ENCODE data around the gene TENT4A.

Gene TENT4A

DNA sequence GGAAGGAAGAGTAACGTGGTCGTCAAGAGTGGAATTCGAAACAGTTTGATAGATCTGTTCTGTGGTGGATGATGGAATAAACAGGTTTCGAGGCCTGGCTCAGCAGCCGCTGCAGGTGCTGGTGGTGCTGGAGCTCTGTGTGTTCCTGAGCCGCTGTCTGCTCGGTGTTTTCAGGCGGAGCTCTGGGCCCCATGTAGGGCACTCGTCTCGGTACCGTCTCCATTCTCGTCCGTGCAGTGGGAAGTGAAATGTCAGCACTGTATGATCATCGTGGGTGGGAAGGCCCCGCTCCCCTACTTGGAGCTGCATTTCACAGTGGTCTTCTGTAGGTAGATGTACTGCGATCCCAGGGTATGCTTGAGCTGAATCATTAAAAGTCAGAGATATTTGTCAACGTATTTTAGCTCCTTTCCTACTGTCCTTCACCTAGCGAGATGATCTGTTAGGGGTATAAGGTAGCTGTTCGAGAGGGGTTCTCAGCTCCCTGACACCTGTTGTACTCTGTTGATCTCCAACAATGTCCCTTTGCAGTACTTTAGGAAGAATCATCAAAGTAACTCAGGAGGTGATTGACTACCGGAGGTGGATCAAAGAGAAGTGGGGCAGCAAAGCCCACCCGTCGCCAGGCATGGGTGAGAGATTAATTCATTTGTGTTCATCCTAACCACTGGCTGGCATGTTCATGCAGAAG, 35.9 kb downstream of the TENT4A start:
- H3K27me3 Mint-ChIP-seq (ENCODE audit: low read depth): no peaks in the 10 kb centered on the region
- peaks cover 61% of the 10 kb centered on the region for H3K36me3 Mint-ChIP-seq (ENCODE audit: low read depth)
- no peaks in the 10 kb centered on the region for H3K4me1 Mint-ChIP-seq (ENCODE audit: low read depth)
- no peaks in the 10 kb centered on the region for H3K9me3 Mint-ChIP-seq
- H3K4me3 Mint-ChIP-seq: no peak overlapping the region
- H3K27ac Mint-ChIP-seq: no peak overlapping the region
- DNase-seq (ENCODE audit: low spot score): no peak

DNA sequence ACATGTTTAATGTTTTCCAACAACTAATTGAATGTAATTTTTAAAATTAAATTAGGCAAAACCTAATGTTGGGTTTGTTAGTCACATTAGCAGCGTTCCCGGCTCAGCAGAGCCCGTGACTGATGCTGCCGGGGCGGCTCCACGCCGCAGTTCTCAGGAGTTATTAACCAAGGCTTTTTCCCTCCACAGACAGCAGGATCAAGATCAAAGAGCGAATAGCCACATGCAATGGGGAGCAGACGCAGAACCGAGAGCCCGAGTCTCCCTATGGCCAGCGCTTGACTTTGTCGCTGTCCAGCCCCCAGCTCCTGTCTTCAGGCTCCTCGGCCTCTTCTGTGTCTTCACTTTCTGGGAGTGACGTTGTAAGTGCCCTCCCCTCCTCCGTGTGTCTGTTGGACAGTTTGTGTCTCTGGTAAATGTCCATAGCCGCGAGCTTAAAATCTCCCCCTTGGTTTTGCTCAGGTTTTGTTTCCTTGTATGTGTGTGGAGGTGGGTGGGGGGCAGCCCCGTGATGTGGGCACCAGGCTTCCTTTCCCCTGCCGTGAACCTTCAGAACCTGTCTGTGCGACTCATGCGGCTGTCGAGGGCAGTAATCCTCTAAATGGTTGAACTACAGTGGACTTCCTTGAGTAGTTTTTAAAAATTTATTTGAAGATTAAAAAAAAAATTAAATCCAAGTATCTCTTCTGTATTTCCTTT, 37.1 kb downstream of the TENT4A start:
- Mint-ChIP-seq H3K4me3 (no peak overlapping the region), H3K36me3 (ENCODE audit: low read depth) (peaks cover 66% of the 10 kb centered on the region), H3K4me1 (ENCODE audit: low read depth) (no peaks in the 10 kb centered on the region), H3K9me3 (no peaks in the 10 kb centered on the region), H3K27ac (no peak overlapping the region), H3K27me3 (ENCODE audit: low read depth) (no peaks in the 10 kb centered on the region)
- DNase-seq (ENCODE audit: low spot score): no peak

DNA sequence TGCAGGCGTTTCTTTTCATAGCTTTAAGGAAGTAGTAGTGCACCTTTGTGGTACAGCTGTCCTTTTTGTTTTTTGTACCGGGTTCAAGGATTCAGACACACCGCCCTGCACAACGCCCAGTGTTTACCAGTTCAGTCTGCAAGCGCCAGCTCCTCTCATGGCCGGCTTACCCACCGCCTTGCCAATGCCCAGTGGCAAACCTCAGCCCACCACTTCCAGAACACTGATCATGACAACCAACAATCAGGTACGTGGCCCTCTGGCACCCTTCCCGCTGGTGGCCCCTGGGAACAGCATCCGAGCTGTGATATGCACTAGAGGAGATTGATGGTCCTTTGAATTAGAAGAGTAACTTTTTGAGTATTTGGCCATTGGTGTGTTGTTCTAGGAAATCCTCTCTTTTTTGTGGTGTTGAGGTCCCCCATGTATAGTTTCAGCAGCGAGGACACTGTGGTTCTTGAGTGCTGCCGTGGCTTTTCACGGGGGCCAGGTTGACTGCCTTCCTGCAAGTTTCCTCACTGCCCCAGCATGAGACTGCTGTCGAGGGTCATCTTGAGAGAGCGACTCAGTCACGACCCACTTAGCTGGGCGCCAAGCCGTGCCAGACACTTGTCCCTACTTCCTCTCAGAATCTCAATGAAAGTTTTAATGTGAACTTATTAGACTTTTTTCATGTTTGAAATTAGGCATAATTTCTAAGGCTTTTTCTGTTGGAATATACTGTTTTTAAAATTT, 37.9 kb downstream of the TENT4A start:
- Mint-ChIP-seq H3K27ac (no peak overlapping the region), H3K9me3 (no peaks in the 10 kb centered on the region), H3K27me3 (ENCODE audit: low read depth) (no peaks in the 10 kb centered on the region), H3K36me3 (ENCODE audit: low read depth) (peaks cover 68% of the 10 kb centered on the region), H3K4me1 (ENCODE audit: low read depth) (no peaks in the 10 kb centered on the region), H3K4me3 (no peak overlapping the region)
- no peak for DNase-seq (ENCODE audit: low spot score)

DNA sequence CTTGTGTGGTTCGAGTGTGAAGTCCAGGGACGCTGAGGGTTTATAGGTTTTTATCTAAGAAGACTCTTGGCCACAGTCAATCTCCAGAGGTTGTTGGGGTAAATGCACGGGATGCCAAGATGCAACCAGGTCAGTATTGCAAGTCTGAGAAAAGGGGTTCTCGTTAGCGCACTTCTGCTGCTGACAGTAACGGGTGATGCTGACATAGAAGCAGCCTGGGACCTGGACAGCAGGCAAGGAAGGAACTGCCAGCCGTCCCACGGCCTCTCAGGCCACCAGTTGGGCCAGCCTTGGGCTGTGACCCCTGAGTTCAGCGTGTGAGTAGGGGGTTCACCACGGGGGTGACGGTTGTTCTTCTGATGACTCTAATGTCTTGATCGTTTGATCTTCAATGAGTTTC, 39.0 kb downstream of the TENT4A start:
- H3K27me3 Mint-ChIP-seq (ENCODE audit: low read depth): no peaks in the 10 kb centered on the region
- H3K27ac Mint-ChIP-seq: no peak overlapping the region
- no peak for DNase-seq (ENCODE audit: low spot score)
- H3K9me3 Mint-ChIP-seq: no peaks in the 10 kb centered on the region
- no peaks in the 10 kb centered on the region for H3K4me1 Mint-ChIP-seq (ENCODE audit: low read depth)
- H3K4me3 Mint-ChIP-seq: no peak overlapping the region
- peaks cover 70% of the 10 kb centered on the region for H3K36me3 Mint-ChIP-seq (ENCODE audit: low read depth)

DNA sequence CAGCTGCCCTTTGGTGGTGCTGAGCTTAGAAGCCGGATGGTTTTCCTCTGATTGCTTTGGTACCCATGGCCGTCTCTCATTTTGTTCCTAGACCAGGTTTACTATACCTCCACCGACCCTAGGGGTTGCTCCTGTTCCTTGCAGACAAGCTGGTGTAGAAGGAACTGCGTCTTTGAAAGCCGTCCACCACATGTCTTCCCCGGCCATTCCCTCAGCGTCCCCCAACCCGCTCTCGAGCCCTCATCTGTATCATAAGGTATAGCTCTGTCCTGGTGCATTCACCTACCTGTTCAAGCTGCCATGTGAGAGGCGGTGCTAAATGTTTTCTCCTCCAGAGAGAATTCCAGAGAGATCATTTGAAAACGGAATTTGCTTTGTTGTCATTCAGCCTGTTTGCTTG, 39.5 kb downstream of the TENT4A start:
- H3K27ac Mint-ChIP-seq: no peak overlapping the region
- no peaks in the 10 kb centered on the region for H3K4me1 Mint-ChIP-seq (ENCODE audit: low read depth)
- no peaks in the 10 kb centered on the region for H3K27me3 Mint-ChIP-seq (ENCODE audit: low read depth)
- H3K4me3 Mint-ChIP-seq: no peak overlapping the region
- H3K36me3 Mint-ChIP-seq (ENCODE audit: low read depth): peaks cover 67% of the 10 kb centered on the region
- no peaks in the 10 kb centered on the region for H3K9me3 Mint-ChIP-seq
- DNase-seq (ENCODE audit: low spot score): no peak

DNA sequence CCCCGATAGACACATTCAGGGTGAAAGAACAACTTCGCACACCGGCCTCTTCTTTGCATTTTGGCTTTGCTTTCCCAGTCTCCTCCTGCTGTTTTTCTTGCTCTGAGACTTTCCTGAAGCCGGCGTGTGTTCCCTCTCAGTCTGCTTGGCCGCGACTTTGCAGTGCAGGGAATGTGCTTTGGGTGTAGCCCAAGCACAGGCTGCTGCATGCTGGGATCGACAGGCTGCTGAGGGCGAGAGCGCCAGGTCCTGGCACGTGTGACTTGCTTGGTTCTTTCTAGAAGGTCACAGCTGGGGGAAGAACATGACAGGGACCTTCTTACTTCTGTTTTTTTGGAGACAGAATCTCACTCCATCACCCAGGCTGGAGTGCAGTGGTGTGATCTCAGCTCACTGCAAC, 40.6 kb downstream of the TENT4A start:
- Mint-ChIP-seq H3K27ac (no peak overlapping the region), H3K27me3 (ENCODE audit: low read depth) (no peaks in the 10 kb centered on the region), H3K4me1 (ENCODE audit: low read depth) (no peaks in the 10 kb centered on the region), H3K4me3 (no peak overlapping the region), H3K36me3 (ENCODE audit: low read depth) (peaks cover 58% of the 10 kb centered on the region), H3K9me3 (no peaks in the 10 kb centered on the region)
- no peak for DNase-seq (ENCODE audit: low spot score)

DNA sequence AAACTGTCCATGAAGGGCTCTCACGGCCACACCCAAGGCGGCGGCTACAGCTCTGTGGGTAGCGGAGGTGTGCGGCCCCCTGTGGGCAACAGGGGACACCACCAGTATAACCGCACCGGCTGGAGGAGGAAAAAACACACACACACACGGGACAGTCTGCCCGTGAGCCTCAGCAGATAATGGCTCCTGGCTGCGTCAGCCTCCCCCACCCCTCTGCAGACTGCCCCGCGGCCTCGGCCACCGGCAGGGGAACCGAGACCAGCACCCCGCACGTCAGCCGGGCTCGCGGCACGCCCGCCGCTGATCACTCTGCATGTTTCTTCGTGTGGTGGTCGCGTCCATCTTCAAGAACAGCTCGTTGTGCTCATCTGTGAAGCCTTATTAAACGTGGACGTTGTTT, 41.5 kb downstream of the TENT4A start:
- Mint-ChIP-seq H3K27ac (no peak overlapping the region), H3K4me1 (ENCODE audit: low read depth) (no peaks in the 10 kb centered on the region), H3K9me3 (no peaks in the 10 kb centered on the region), H3K27me3 (ENCODE audit: low read depth) (no peaks in the 10 kb centered on the region), H3K4me3 (no peak overlapping the region), H3K36me3 (ENCODE audit: low read depth) (peaks cover 50% of the 10 kb centered on the region)
- no peak for DNase-seq (ENCODE audit: low spot score)

DNA sequence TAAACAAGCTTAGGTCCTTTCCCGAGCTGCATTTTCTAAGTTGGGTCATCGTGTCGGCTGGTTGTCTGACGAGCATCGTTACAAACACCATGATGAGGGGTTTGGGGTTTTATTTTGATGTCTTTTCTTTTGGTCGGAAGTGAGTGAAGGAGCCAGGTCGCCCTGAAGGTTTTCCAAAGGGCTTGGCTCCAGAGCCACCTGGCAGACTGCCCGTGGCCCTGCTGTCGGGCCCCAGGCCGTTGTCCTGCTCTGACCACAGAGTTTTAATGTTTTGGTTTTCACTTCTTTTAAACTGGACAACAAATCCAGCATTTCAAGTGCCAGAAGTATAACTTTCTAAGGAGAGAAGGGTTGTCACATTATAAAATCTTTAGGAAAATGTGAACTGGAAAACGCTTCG, 42.3 kb downstream of the TENT4A start:
- no peaks in the 10 kb centered on the region for H3K9me3 Mint-ChIP-seq
- no peaks in the 10 kb centered on the region for H3K4me1 Mint-ChIP-seq (ENCODE audit: low read depth)
- no peak overlapping the region for H3K4me3 Mint-ChIP-seq
- H3K27me3 Mint-ChIP-seq (ENCODE audit: low read depth): no peaks in the 10 kb centered on the region
- H3K36me3 Mint-ChIP-seq (ENCODE audit: low read depth): peaks cover 50% of the 10 kb centered on the region
- DNase-seq (ENCODE audit: low spot score): no peak
- no peak overlapping the region for H3K27ac Mint-ChIP-seq

DNA sequence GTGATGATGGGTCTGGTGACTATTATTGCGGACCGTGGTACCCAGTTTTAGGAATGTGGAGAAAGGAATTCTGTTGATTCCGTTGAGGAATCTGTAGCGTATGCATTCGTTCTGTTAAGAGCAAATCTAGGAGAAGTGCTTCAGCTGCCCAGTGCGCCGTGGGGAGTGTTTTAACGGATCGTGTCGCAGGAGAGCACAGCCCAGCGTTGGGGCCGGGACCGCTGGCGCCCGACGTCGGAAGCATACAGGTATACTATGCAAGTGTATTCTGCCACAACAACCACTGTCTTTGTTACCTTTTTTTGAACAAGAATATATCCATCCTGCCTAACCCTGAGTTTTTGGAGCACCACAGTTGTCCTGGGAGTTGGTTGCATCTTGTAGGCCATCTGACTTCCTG, 42.7 kb downstream of the TENT4A start:
- DNase-seq (ENCODE audit: low spot score): no peak
- H3K27me3 Mint-ChIP-seq (ENCODE audit: low read depth): no peaks in the 10 kb centered on the region
- H3K4me3 Mint-ChIP-seq: no peak overlapping the region
- H3K4me1 Mint-ChIP-seq (ENCODE audit: low read depth): no peaks in the 10 kb centered on the region
- H3K9me3 Mint-ChIP-seq: no peaks in the 10 kb centered on the region
- H3K36me3 Mint-ChIP-seq (ENCODE audit: low read depth): peaks cover 47% of the 10 kb centered on the region
- H3K27ac Mint-ChIP-seq: no peak overlapping the region

DNA sequence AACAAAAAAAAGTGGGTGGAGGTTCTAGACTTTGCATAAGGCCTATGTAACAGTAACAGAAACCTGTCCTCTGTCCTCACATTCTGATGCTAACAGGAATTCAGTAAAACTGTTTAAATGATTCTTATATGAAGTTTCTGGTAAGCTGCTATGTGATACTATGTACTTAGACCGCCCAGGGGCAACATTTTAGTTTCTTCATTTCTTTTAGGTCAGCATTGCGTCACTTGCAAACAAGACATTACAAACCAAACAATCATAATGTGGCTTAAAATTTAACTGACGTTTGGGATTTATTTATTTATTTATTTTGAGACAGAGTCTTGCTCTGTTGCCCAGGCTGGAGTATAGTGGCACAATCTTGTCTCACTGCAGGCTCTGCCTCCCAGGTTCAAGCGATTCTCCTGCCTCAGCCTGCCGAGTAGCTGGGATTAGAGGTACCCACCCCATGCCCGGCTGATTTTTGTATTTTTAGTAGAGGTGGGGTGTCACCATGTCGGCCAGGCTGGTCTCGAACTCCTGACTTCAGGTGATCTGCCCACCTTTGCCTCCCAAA, 44.3 kb downstream of the TENT4A start:
- no peaks in the 10 kb centered on the region for H3K4me1 Mint-ChIP-seq (ENCODE audit: low read depth)
- H3K27ac Mint-ChIP-seq: no peak overlapping the region
- H3K27me3 Mint-ChIP-seq (ENCODE audit: low read depth): no peaks in the 10 kb centered on the region
- H3K36me3 Mint-ChIP-seq (ENCODE audit: low read depth): peaks cover 35% of the 10 kb centered on the region
- no peak for DNase-seq (ENCODE audit: low spot score)
- no peak overlapping the region for H3K4me3 Mint-ChIP-seq
- no peaks in the 10 kb centered on the region for H3K9me3 Mint-ChIP-seq

DNA sequence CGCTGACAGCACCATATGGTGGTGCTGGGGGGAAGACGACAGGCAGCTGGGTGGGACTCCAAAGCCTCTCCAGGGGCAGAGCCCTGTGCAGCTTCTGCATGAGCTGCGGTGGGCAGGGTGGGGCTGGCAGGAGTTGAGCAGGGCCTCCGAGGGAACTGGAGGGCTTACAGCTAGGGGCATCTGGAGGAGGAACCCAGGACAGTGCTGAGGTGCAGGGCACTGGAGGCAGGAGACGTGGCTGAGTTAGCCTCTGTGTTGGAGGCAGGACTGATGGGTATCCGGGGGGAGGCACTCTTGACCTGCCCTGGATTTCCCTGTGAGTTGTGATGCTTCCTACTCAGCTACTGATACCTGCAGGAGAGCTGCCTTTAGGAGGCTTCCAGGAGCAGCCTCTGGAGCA, 45.0 kb downstream of the TENT4A start:
- no peak for DNase-seq (ENCODE audit: low spot score)
- Mint-ChIP-seq H3K9me3 (no peaks in the 10 kb centered on the region), H3K36me3 (ENCODE audit: low read depth) (peaks cover 30% of the 10 kb centered on the region), H3K27me3 (ENCODE audit: low read depth) (no peaks in the 10 kb centered on the region), H3K27ac (no peak overlapping the region), H3K4me1 (ENCODE audit: low read depth) (no peaks in the 10 kb centered on the region), H3K4me3 (no peak overlapping the region)

DNA sequence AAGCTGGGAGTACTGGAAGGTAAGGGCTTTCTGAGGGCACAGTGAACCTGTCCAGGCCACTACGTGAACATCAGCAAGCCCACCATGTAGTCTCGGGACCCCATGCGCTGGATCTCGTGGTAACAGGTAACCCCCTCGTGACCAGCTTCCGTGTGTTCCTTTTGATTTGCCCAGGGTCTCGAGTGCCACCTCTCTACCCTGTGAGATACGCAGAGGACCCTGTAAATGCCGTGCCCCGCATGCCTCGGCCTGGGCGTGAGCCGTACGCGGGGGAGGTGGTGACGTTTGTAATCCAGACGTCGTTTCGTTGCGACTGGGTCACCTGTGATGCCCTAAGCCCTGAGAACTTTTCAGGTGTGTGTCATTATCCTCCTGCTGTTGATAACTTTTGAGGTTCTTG, 45.5 kb downstream of the TENT4A start:
- no peak overlapping the region for H3K27ac Mint-ChIP-seq
- no peak for DNase-seq (ENCODE audit: low spot score)
- H3K9me3 Mint-ChIP-seq: no peaks in the 10 kb centered on the region
- H3K4me3 Mint-ChIP-seq: no peak overlapping the region
- no peaks in the 10 kb centered on the region for H3K27me3 Mint-ChIP-seq (ENCODE audit: low read depth)
- H3K36me3 Mint-ChIP-seq (ENCODE audit: low read depth): peaks cover 25% of the 10 kb centered on the region
- H3K4me1 Mint-ChIP-seq (ENCODE audit: low read depth): no peaks in the 10 kb centered on the region

DNA sequence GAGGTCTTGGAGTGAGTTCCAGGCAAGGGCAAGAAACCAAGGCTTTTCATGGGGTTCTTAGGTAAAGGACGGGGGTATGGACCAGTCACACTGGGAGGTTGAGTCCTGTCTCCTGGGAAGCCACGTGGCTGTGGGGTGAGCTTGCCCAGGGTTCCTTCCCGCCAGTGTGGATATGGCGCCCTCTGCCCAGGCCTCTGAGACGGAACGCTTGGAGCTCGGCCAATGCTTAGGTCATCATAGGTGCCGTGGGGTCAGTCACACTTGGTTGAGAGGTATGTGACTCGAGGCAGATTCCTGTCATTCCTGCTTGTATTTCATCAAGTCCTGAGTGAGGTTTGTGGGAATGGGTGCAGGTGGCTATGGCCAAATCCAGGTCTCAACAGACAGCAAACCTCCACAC, 46.2 kb downstream of the TENT4A start:
- no peaks in the 10 kb centered on the region for H3K4me1 Mint-ChIP-seq (ENCODE audit: low read depth)
- no peak overlapping the region for H3K27ac Mint-ChIP-seq
- H3K36me3 Mint-ChIP-seq (ENCODE audit: low read depth): peaks cover 19% of the 10 kb centered on the region
- H3K9me3 Mint-ChIP-seq: no peaks in the 10 kb centered on the region
- no peak for DNase-seq (ENCODE audit: low spot score)
- H3K4me3 Mint-ChIP-seq: no peak overlapping the region
- H3K27me3 Mint-ChIP-seq (ENCODE audit: low read depth): no peaks in the 10 kb centered on the region

DNA sequence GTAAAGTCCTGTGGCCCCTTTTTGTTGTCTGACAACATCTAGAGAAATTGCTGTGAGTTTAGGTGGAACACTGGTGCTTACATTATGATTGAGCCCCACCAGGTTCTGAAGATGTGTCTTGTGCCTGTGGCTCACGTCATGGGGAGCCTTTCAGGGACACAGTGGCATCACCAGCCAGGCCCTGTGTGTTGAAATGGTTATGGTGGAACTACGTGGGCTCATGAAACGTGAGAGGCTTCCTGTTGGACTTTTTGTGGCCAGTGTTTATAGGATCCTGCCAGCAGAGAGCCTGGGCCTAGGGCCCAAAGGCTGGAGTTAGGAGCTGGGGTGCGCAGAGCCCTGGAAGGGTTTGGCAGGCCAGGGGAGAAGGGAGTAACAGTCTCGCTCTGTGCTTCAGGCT, 46.8 kb downstream of the TENT4A start:
- no peaks in the 10 kb centered on the region for H3K9me3 Mint-ChIP-seq
- H3K4me1 Mint-ChIP-seq (ENCODE audit: low read depth): no peaks in the 10 kb centered on the region
- no peak overlapping the region for H3K27ac Mint-ChIP-seq
- no peaks in the 10 kb centered on the region for H3K27me3 Mint-ChIP-seq (ENCODE audit: low read depth)
- DNase-seq (ENCODE audit: low spot score): no peak
- no peak overlapping the region for H3K4me3 Mint-ChIP-seq
- peaks cover 16% of the 10 kb centered on the region for H3K36me3 Mint-ChIP-seq (ENCODE audit: low read depth)
